ENCODE results near the gene BPIFB4.
"Not testable (repeated sequence)": the region's sequence is repeated elsewhere in the genome, so short reads cannot be mapped to it uniquely, and the experiment has no call there.

Gene BPIFB4

GRCh38 chr20:33122297-33122696 is 42.9 kb downstream of the BPIFB4 start:
- DNase-seq = not testable (repeated sequence)

GRCh38 chr20:33124261-33124660 is 44.8 kb downstream of the BPIFB4 start:
- DNase-seq = no peak

GRCh38 chr20:33124994-33125393 is 45.6 kb downstream of the BPIFB4 start:
- no peak for DNase-seq

GRCh38 chr20:33125983-33126382 is 46.5 kb downstream of the BPIFB4 start:
- DNase-seq = no peak

- no peak for DNase-seq
Observed at GRCh38 chr20:33127422-33128097, 48.1 kb downstream of the BPIFB4 start.

- no peak for DNase-seq
Observed at GRCh38 chr20:33130568-33131061, 51.2 kb downstream of the BPIFB4 start.

GRCh38 chr20:33131949-33132473 is 52.6 kb downstream of the BPIFB4 start:
- DNase-seq = no peak

GRCh38 chr20:33132513-33133372 is 53.3 kb downstream of the BPIFB4 start:
- DNase-seq = no peak

GRCh38 chr20:33133373-33133941 is 54.0 kb downstream of the BPIFB4 start:
- DNase-seq = no peak

GRCh38 chr20:33137195-33137594 is 57.8 kb downstream of the BPIFB4 start:
- DNase-seq = no peak

- DNase-seq = no peak
Observed at GRCh38 chr20:33139467-33139866, 60.0 kb downstream of the BPIFB4 start.

- no peak for DNase-seq
Observed at GRCh38 chr20:33145521-33145920, 66.1 kb downstream of the BPIFB4 start.

GRCh38 chr20:33147299-33147698 is 67.9 kb downstream of the BPIFB4 start:
- DNase-seq = no peak

GRCh38 chr20:33148040-33148439 is 68.6 kb downstream of the BPIFB4 start:
- DNase-seq = no peak

- DNase-seq = no peak
Observed at GRCh38 chr20:33154252-33154651, 74.8 kb downstream of the BPIFB4 start.

GRCh38 chr20:33158637-33159385 is 79.4 kb downstream of the BPIFB4 start:
- no peak for DNase-seq

- no peak for DNase-seq
Observed at GRCh38 chr20:33159713-33160112, 80.3 kb downstream of the BPIFB4 start.

GRCh38 chr20:33160681-33161080 is 81.2 kb downstream of the BPIFB4 start:
- DNase-seq = no peak
